Activated naive CD4-positive, alpha-beta T cell treated with anti-CD3 and anti-CD28 coated beads, Interleukin-2, amount 10 ng/mL, durations not matched to agents 7 days and 5 days (primary cell): Measurements from ENCODE around the gene AHDC1.
"Not testable (repeated sequence)": the region's sequence is repeated elsewhere in the genome, so short reads cannot be mapped to it uniquely, and the experiment has no call there.

Experiments used
- CTCF ChIA-PET: fragments of 350-600 bp; sonication (Branson Sonifier 250); formaldehyde crosslinking; loops from one replicate; lab custom pipeline; 2021; ENCODE audit warnings: antibody characterized with exemption; lab: Charles Lee
- DNase-seq: peaks from one replicate; pipeline ENCODE4 v3.0.0-alpha.2; 2020
- H3K27ac Mint-ChIP-seq: one replicate; pipeline ENCODE4 v1.8.0; 2021; ENCODE audit warnings: mild to moderate bottlenecking, moderate library complexity, mixed read lengths
- H3K27me3 Mint-ChIP-seq: one replicate; pipeline ENCODE4 v1.8.0; 2021; ENCODE audit warnings: mild to moderate bottlenecking, mixed read lengths
- H3K36me3 Mint-ChIP-seq: one replicate; pipeline ENCODE4 v1.8.0; 2021; ENCODE audit warnings: mixed read lengths
- H3K4me1 Mint-ChIP-seq: one replicate; pipeline ENCODE4 v1.8.0; 2021; ENCODE audit warnings: mixed read lengths
- H3K4me3 Mint-ChIP-seq: one replicate; pipeline ENCODE4 v1.8.0; 2021; ENCODE audit warnings: mild to moderate bottlenecking, moderate library complexity, mixed read lengths
- H3K9me3 Mint-ChIP-seq: one replicate; pipeline ENCODE4 v1.8.0; 2021; ENCODE audit warnings: mixed read lengths

Gene AHDC1

GRCh38 chr1:27603681-27604578, at the start of gene AHDC1:
Gene AHDC1 (minus strand): TSS chr1:27604144. CDS start chr1:27552115, 52,029 bp downstream.
- Mint-ChIP-seq H3K36me3 (no peaks in the 10 kb centered on the region), H3K4me1 (peaks cover 52% of the 10 kb centered on the region), H3K4me3 (peak within 1 kb of the TSS; percentile 96), H3K9me3 (no peaks in the 10 kb centered on the region), H3K27me3 (peaks cover 21% of the 10 kb centered on the region), H3K27ac (peak within 1 kb of the TSS; percentile 88)
- CTCF ChIA-PET: interaction anchor here (1.0 to 11.5 kb wide), 8 partner anchors 47 to 303 kb away, joined by 3 to 221 read pairs (median 40); no protein-coding TSS in a partner anchor
- peak; percentile 95 for DNase-seq

DNA sequence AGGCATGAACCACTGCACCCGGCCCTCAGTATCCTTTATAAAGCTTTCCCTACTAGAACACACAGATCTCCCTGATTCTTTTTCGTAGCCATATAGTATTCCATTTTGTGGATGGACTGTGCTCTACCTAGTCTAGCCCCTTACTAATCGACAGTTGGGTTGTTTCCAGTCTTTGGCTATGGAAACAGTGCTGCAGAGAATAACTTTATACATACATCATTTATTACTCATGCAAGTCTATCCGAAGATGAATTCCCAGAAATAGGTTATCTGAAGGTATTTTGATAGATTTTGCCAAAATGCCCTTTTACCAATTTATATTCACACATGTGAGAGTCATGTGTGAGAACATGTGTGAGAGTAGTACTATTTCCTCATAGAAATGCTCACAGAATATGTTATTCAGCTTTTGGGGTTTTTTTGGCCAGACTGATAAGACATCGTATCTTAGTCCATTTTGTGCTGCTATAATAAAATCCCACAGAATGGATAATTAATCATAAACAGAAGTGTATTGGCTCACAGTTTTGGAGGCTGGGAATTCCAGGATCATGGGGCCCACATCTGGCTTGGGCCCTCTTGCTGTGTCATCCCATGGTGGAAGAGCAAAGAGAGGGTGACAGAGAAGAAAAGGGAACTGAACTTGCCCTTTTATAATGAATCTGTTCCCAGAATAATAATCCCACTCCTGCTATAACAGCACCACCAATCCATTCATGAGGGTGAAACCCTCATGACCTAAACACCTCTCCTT, 48.3 kb upstream of the AHDC1 start:
- no peak overlapping the region for H3K27ac Mint-ChIP-seq
- no peaks in the 10 kb centered on the region for H3K9me3 Mint-ChIP-seq
- CTCF ChIA-PET: interaction anchor here (0.7 to 1.1 kb wide), 3 partner anchors 8 to 18 kb away, joined by 3 to 4 read pairs (median 4); no protein-coding TSS in a partner anchor
- DNase-seq: no peak
- H3K4me1 Mint-ChIP-seq: peaks cover 14% of the 10 kb centered on the region
- H3K27me3 Mint-ChIP-seq: peaks cover 4% of the 10 kb centered on the region
- H3K4me3 Mint-ChIP-seq: no peak overlapping the region
- H3K36me3 Mint-ChIP-seq: no peaks in the 10 kb centered on the region

DNA sequence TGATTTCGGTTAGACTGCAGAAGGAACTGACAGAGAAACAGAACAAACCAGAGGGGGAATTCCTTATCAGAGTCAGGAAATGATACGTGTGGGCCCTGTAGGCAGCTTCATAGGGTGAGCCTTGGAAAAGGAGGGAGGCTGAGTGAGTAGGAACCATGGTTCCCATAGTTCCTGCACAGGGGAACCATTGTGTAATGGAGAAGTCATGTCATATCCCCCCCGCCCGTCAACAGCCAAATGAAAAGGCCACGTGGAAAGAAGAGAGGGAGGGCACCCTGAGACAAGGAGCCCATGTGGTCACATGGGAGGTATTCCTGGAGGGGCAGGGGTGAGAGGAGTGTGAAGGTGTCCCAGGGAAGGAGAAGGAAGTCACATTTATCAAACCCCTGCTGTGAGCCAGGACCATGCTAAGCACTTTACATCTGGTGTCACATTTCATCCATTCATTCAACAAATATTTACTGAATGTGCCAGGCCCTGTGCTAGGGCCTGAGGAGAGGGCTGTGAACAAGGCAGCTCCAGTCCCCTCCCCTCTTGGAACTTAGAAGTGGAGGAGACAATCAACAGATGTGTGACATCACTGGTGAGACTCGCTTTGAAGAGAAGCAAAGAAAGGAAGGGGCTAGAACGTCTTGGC, 46.7 kb upstream of the AHDC1 start:
- Mint-ChIP-seq H3K9me3 (no peaks in the 10 kb centered on the region), H3K27me3 (peaks cover 7% of the 10 kb centered on the region), H3K36me3 (no peaks in the 10 kb centered on the region), H3K4me1 (peaks cover 11% of the 10 kb centered on the region), H3K27ac (no peak overlapping the region), H3K4me3 (no peak overlapping the region)
- CTCF ChIA-PET: interaction anchor here (1.2 to 1.5 kb wide), 3 partner anchors 12 to 44 kb away, joined by 4 to 8 read pairs (median 6); no protein-coding TSS in a partner anchor
- no peak for DNase-seq

DNA sequence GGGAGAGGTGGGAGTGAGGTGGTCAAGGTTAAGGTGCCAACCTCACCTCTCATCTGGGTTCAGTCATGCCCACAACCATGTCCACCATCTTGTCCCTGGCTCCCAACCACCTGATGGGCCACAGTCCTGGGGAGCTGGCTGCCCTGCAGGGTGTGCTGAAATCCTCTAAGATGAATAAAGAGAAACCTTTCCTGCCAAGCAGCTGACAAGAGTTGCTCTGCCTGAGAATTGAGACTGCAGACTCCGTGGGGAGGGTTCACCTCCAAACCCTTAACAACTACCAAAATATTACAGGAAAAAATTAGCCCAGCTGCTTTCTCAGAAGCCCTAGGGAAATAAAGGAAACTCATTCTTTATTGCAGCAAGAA, 46.2 kb upstream of the AHDC1 start:
- Mint-ChIP-seq H3K27ac (no peak overlapping the region), H3K4me1 (peaks cover 9% of the 10 kb centered on the region), H3K9me3 (no peaks in the 10 kb centered on the region), H3K36me3 (no peaks in the 10 kb centered on the region), H3K4me3 (no peak overlapping the region), H3K27me3 (peaks cover 7% of the 10 kb centered on the region)
- DNase-seq: no peak
- CTCF ChIA-PET: interaction anchor here (0.6 to 1.9 kb wide), 5 partner anchors 10 to 548 kb away, joined by 4 to 8 read pairs (median 6); no protein-coding TSS in a partner anchor

DNA sequence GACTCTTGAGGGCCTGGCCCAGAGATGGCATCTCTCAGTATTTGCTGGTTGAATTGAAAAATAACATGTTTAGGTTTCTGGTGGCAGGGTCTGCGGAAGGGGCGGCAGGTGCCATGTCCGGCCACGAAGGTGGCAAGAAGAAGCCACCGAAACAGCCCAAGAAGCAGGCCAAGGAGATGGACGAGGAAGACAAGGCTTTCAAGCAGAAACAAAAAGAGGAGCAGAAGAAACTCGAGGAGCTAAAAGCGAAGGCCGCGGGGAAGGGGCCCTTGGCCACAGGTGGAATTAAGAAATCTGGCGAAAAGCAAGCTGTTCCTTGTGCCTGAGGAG, 45.3 kb upstream of the AHDC1 start:
- H3K36me3 Mint-ChIP-seq: no peaks in the 10 kb centered on the region
- DNase-seq: no peak
- no peak overlapping the region for H3K27ac Mint-ChIP-seq
- CTCF ChIA-PET: interaction anchor here (1.2 to 1.9 kb wide), 4 partner anchors 9 to 41 kb away, joined by 4 to 8 read pairs (median 7); no protein-coding TSS in a partner anchor
- no peaks in the 10 kb centered on the region for H3K9me3 Mint-ChIP-seq
- no peak overlapping the region for H3K4me3 Mint-ChIP-seq
- peaks cover 7% of the 10 kb centered on the region for H3K27me3 Mint-ChIP-seq
- H3K4me1 Mint-ChIP-seq: peaks cover 12% of the 10 kb centered on the region

GRCh38 chr1:27648602-27649305, 44.8 kb upstream of the AHDC1 start:
- DNase-seq: no peak
- no peaks in the 10 kb centered on the region for H3K9me3 Mint-ChIP-seq
- peaks cover 17% of the 10 kb centered on the region for H3K4me1 Mint-ChIP-seq
- no peaks in the 10 kb centered on the region for H3K36me3 Mint-ChIP-seq
- peaks cover 10% of the 10 kb centered on the region for H3K27me3 Mint-ChIP-seq
- no peak overlapping the region for H3K4me3 Mint-ChIP-seq
- CTCF ChIA-PET: interaction anchor here (1.3 to 1.9 kb wide), 2 partner anchors 8 to 40 kb away, joined by 6 to 8 read pairs; no protein-coding TSS in a partner anchor
- no peak overlapping the region for H3K27ac Mint-ChIP-seq

GRCh38 chr1:27647328-27647727, 43.4 kb upstream of the AHDC1 start:
- H3K36me3 Mint-ChIP-seq: no peaks in the 10 kb centered on the region
- no peak overlapping the region for H3K4me3 Mint-ChIP-seq
- peaks cover 15% of the 10 kb centered on the region for H3K27me3 Mint-ChIP-seq
- no peak overlapping the region for H3K27ac Mint-ChIP-seq
- no peak for DNase-seq
- H3K4me1 Mint-ChIP-seq: peaks cover 22% of the 10 kb centered on the region
- no peaks in the 10 kb centered on the region for H3K9me3 Mint-ChIP-seq
- CTCF ChIA-PET: interaction anchor here (0.9 to 2.7 kb wide), 3 partner anchors 16 to 31 kb away, joined by 4 to 8 read pairs (median 6); no protein-coding TSS in a partner anchor

- peaks cover 15% of the 10 kb centered on the region for H3K27me3 Mint-ChIP-seq
- no peak overlapping the region for H3K27ac Mint-ChIP-seq
- DNase-seq: no peak
- H3K9me3 Mint-ChIP-seq: no peaks in the 10 kb centered on the region
- no peaks in the 10 kb centered on the region for H3K36me3 Mint-ChIP-seq
- H3K4me3 Mint-ChIP-seq: no peak overlapping the region
- H3K4me1 Mint-ChIP-seq: peaks cover 22% of the 10 kb centered on the region
- CTCF ChIA-PET: interaction anchor here (0.9 to 2.7 kb wide), 4 partner anchors 16 to 38 kb away, joined by 3 to 8 read pairs (median 5); no protein-coding TSS in a partner anchor
These were observed 42.7 kb upstream of the AHDC1 start for GRCh38 chr1:27646676-27647075.

GRCh38 chr1:27645071-27645415, 41.1 kb upstream of the AHDC1 start:
- H3K36me3 Mint-ChIP-seq: no peaks in the 10 kb centered on the region
- H3K27me3 Mint-ChIP-seq: peaks cover 15% of the 10 kb centered on the region
- CTCF ChIA-PET: interaction anchor here (0.6 to 3.0 kb wide), 11 partner anchors 8 to 89 kb away, joined by 3 to 27 read pairs (median 4); partner anchors contain the start of gene FAM76A
- no peak overlapping the region for H3K27ac Mint-ChIP-seq
- peaks cover 16% of the 10 kb centered on the region for H3K4me1 Mint-ChIP-seq
- H3K9me3 Mint-ChIP-seq: no peaks in the 10 kb centered on the region
- no peak overlapping the region for H3K4me3 Mint-ChIP-seq
- DNase-seq: no peak

GRCh38 chr1:27644369-27645070, 40.6 kb upstream of the AHDC1 start:
- Mint-ChIP-seq H3K9me3 (no peaks in the 10 kb centered on the region), H3K27ac (no peak overlapping the region), H3K4me3 (no peak overlapping the region), H3K4me1 (peaks cover 14% of the 10 kb centered on the region), H3K36me3 (no peaks in the 10 kb centered on the region), H3K27me3 (peaks cover 15% of the 10 kb centered on the region)
- DNase-seq: no peak
- CTCF ChIA-PET: interaction anchor here (0.6 to 3.0 kb wide), 12 partner anchors 8 to 89 kb away, joined by 3 to 27 read pairs (median 4); partner anchors contain the start of gene FAM76A

- CTCF ChIA-PET: interaction anchor here (0.6 to 3.0 kb wide), 13 partner anchors 8 to 88 kb away, joined by 3 to 27 read pairs (median 4); partner anchors contain the start of gene FAM76A
- no peak overlapping the region for H3K27ac Mint-ChIP-seq
- no peaks in the 10 kb centered on the region for H3K36me3 Mint-ChIP-seq
- H3K9me3 Mint-ChIP-seq: no peaks in the 10 kb centered on the region
- peaks cover 18% of the 10 kb centered on the region for H3K4me1 Mint-ChIP-seq
- peaks cover 16% of the 10 kb centered on the region for H3K27me3 Mint-ChIP-seq
- no peak overlapping the region for H3K4me3 Mint-ChIP-seq
- peak; percentile 75 for DNase-seq
These were observed 39.8 kb upstream of the AHDC1 start for GRCh38 chr1:27643600-27644368.

DNA sequence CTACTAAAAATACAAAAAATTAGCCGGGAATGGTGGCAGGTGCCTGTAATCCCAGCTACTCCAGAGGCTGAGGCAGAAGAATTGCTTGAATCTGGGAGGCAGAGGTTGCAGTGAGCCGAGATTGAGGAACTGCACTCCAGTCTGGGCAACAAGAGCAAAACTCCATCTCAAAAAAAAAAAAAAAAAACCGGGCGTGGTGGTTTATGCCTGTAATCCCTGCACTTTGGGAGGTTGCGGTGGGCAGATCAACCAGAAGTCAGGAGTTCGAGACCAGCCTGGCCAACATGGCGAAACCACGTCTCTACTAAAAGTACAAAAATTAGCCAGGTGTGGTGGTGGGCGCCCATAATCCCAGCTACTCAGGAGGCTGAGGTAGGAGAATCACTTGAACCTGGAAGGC, 36.6 kb upstream of the AHDC1 start:
- not testable (repeated sequence) for H3K36me3 Mint-ChIP-seq, H3K9me3 Mint-ChIP-seq, H3K27ac Mint-ChIP-seq, H3K4me3 Mint-ChIP-seq, DNase-seq
- peaks cover 14% of the 10 kb centered on the region for H3K27me3 Mint-ChIP-seq
- peaks cover 36% of the 10 kb centered on the region for H3K4me1 Mint-ChIP-seq
- CTCF ChIA-PET: interaction anchor here (0.7 to 2.7 kb wide), 6 partner anchors 9 to 31 kb away, joined by 3 to 11 read pairs (median 6); no protein-coding TSS in a partner anchor
